Measurements from ENCODE around the gene SLC5A5. TPM values are rescaled to one million over a fixed set of nuclear protein-coding genes. Genes with fewer than 3 reads are reported as not detected.

Gene SLC5A5
- total and polyA plus RNA-seq, 2 of the 8 experiments (the other 6 are each of a cell fraction or from before 2014, with no cell fraction given), result 1.5 to 1.8 TPM

GRCh38 chr19:17865364-17866311 is 6.1 kb upstream of the SLC5A5 start:
- Histone ChIP-seq H3K56ac (replicated peaks; ENCODE audit: insufficient read length, low read depth, low read length) (peak overlapping the region; percentile 3), H2BK120ac (replicated peaks; ENCODE audit: low read depth, low read length) (no peak overlapping the region), H3K9ac (replicated peaks in 1 of 4; ENCODE audit: extremely low read depth in 1 of 4, low read depth in 3 of 4, low read length in 3 of 4) (no peak overlapping the region; a peak in 1 of 7 replicates), H3K4me3 (ENCODE audit: extremely low read depth in 1 of 4, insufficient read depth in 2 of 4, low read depth in 3 of 4, low read length in 4 of 4) (no peak overlapping the region), H3K79me2 (ENCODE audit: control insufficient read depth in 1 of 2, insufficient read depth in 2 of 2, low read length in 2 of 2) (peaks cover 8 to 19% of the 10 kb centered on the region in 2 experiments), H4K20me1 (replicated peaks in 1 of 2; ENCODE audit: control insufficient read depth in 1 of 2, insufficient read depth in 2 of 2, low read length in 2 of 2) (peaks cover 15 to 26% of the 10 kb centered on the region in 2 experiments), H4K5ac (ENCODE audit: insufficient read length, low read depth, low read length) (no peak overlapping the region), H3K27me3 (replicated peaks in 1 of 4; ENCODE audit: control insufficient read depth in 3 of 4, extremely low read depth in 1 of 4, insufficient read depth in 3 of 4, low read length in 3 of 4) (no peaks in the 10 kb centered on the region), H2AFZ (ENCODE audit: low read length) (no peak overlapping the region), H2BK5ac (ENCODE audit: low read depth, low read length) (peak overlapping the region; percentile 55; the same call in 1 of the 2 replicates), H3K4ac (replicated peaks; ENCODE audit: insufficient read length, low read depth, low read length) (no peak overlapping the region), H3K23ac (ENCODE audit: insufficient read length) (no peak overlapping the region), H2BK12ac (ENCODE audit: low read depth, low read length) (no peak overlapping the region), H3K79me1 (ENCODE audit: low read depth, low read length) (0 out of 2 replicates have a peak, but pooled peaks cover 5% of the 10 kb centered on the region), H3K4me2 (ENCODE audit: insufficient read depth in 1 of 2, low read depth in 2 of 2, low read length in 2 of 2) (no peak overlapping the region), H2AK5ac (ENCODE audit: low read depth, low read length) (peak overlapping the region; percentile 55; the same call in 1 of the 2 replicates), H3K9me3 (ENCODE audit: insufficient read depth in 2 of 2, low read depth in 1 of 2, low read length in 1 of 2) (no peaks in the 10 kb centered on the region; a peak in 1 of 4 replicates), H3K36me3 (ENCODE audit: control insufficient read depth in 2 of 4, insufficient read depth in 4 of 4, low read length in 3 of 4) (peaks cover 32 to 49% (median 39%) of the 10 kb centered on the region in 4 experiments), H4K91ac (replicated peaks; ENCODE audit: insufficient read length, low read length) (peak overlapping the region; percentile 12), H3K23me2 (ENCODE audit: low read depth, low read length) (peaks cover 15% of the 10 kb centered on the region), H2BK15ac (ENCODE audit: low read length) (no peak overlapping the region), H2BK20ac (ENCODE audit: low read length) (no peak overlapping the region), H3K14ac (ENCODE audit: insufficient read length) (no peak overlapping the region), H3K27ac (ENCODE audit: low read depth, low read length) (no peak overlapping the region), H4K8ac (ENCODE audit: extremely low read depth, insufficient read depth, low read length) (no peak overlapping the region), H3K4me1 (replicated peaks in 1 of 4; ENCODE audit: control insufficient read depth in 3 of 4, insufficient read depth in 4 of 4, low read length in 3 of 4) (peaks cover 0 to 18% (median 13%) of the 10 kb centered on the region in 4 experiments; a peak in 6 of 7 replicates), H3K18ac (ENCODE audit: extremely low read depth, low read length) (no peak overlapping the region; the same call in 1 of the 2 replicates)
- ChIA-PET CTCF (ENCODE audit: partially characterized antibody) (interaction anchor here (0.6 to 1.8 kb wide), 6 partner anchors 10 to 131 kb away, joined by 3 to 6 read pairs (median 4); partner anchors contain the start of gene CCDC124), POLR2A (ENCODE audit: partially characterized antibody) (interaction anchor here (0.8 to 20.2 kb wide), 31 partner anchors 7 to 436 kb away, joined by 3 to 392 read pairs (median 5); partner anchors contain the start of genes B3GNT3, CCDC124, JAK3 and SLC5A5)
- FAIRE-seq (no peak), DNase-seq (ENCODE audit: low read depth in 1 of 2, low spot score in 2 of 2) (peak in 1 of 2 experiments; percentile 59)
- WGBS, 2 experiments (ENCODE audit: extremely low coverage in 1 of 2, insufficient coverage in 1 of 2, insufficient read length in 1 of 2, insufficient replicate concordance in 2 of 2, low coverage in 1 of 2, low lambda C conversion rate in 2 of 2, missing lambda C conversion rate in 1 of 2), result 68% methylated on average over 13 of the region's 13 CpGs; no CpG with 5 or more reads in 1 of the 2 experiments
- TF ChIP-seq CREB1 (IDR thresholded peaks at IDR 0.05) (0 out of 2 replicates have a peak, but pooled peaks have one; percentile 35), SP4 (IDR thresholded peaks at IDR 0.05; ENCODE audit: low read length) (no peak), HDAC2 (IDR thresholded peaks at IDR 0.05; ENCODE audit: borderline replicate concordance in 1 of 2, low read depth in 2 of 2, low read length in 2 of 2) (no peak), KDM4A (IDR thresholded peaks at IDR 0.05; ENCODE audit: low read depth, low read length, severe bottlenecking) (no peak), CBX5 (IDR thresholded peaks at IDR 0.05; ENCODE audit: low read depth, low read length) (no peak), FOSL1 (IDR thresholded peaks at IDR 0.05; ENCODE audit: insufficient read depth, low read depth, low read length) (no peak), ATF2 (IDR thresholded peaks at IDR 0.05; ENCODE audit: low read length) (peak; percentile 52; the same call in 1 of the 2 replicates), BCL11A (IDR thresholded peaks at IDR 0.05; ENCODE audit: low read depth in 2 of 2, low read length in 2 of 2) (no peak)
